ENCODE results near the gene ALCAM.

Gene ALCAM

GRCh38 chr3:105362021-105362665 lies 4.6 kb upstream of the ALCAM start:
- Histone ChIP-seq H3K36me3 (ENCODE audit: control insufficient read depth in 1 of 2, insufficient read depth in 2 of 2, low read length in 2 of 2) (no peaks in the 10 kb centered on the region), H2AFZ (ENCODE audit: insufficient read depth, low read length, poor library complexity) (no peak overlapping the region), H3K27ac (ENCODE audit: low read depth, low read length) (no peak overlapping the region), H3K18ac (ENCODE audit: low read length) (no peak overlapping the region), H3K4ac (ENCODE audit: low read depth, low read length) (no peak overlapping the region), H3K9ac (ENCODE audit: low read length) (no peak overlapping the region), H2BK12ac (ENCODE audit: low read length) (no peak overlapping the region), H4K8ac (ENCODE audit: low read depth, low read length) (no peak overlapping the region), H2BK120ac (ENCODE audit: insufficient read depth, low read length, poor library complexity) (no peak overlapping the region), H3K27me3 (ENCODE audit: insufficient read depth, low read length) (no peaks in the 10 kb centered on the region), H3K79me1 (ENCODE audit: low read length) (peaks cover 3% of the 10 kb centered on the region), H4K12ac (ENCODE audit: low read depth, low read length) (no peak overlapping the region), H3K79me2 (ENCODE audit: control insufficient read depth, insufficient read depth, low read length, poor library complexity) (peaks cover 2% of the 10 kb centered on the region), H2BK5ac (ENCODE audit: low read depth, low read length, poor library complexity) (no peak overlapping the region), H4K91ac (ENCODE audit: low read depth, low read length) (no peak overlapping the region), H3K4me1 (ENCODE audit: control insufficient read depth in 1 of 2, insufficient read depth in 2 of 2, low read length in 2 of 2) (peaks cover 0 to 5% of the 10 kb centered on the region in 2 experiments), H3K9me3 (ENCODE audit: insufficient read depth, low read depth, low read length) (peaks cover 1% of the 10 kb centered on the region), H3K14ac (ENCODE audit: low read length) (no peak overlapping the region), H2AK5ac (ENCODE audit: low read length) (no peak overlapping the region), H3K23ac (ENCODE audit: low read length) (no peak overlapping the region), H3K4me2 (ENCODE audit: low read length) (no peak overlapping the region), H3K4me3 (ENCODE audit: low read depth, low read length) (no peak overlapping the region)
- no CpG with 5 or more reads among the region's 1 CpG for WGBS (ENCODE audit: extremely low coverage, insufficient coverage, insufficient read length)
- DNase-seq = peak in 1 of 2 donors; percentile 47

GRCh38 chr3:105364128-105364527 lies 2.6 kb upstream of the ALCAM start:
- no peak for DNase-seq
- Histone ChIP-seq H3K9me3 (ENCODE audit: insufficient read depth, low read depth, low read length) (peaks cover 1% of the 10 kb centered on the region), H3K27me3 (ENCODE audit: insufficient read depth, low read length) (no peaks in the 10 kb centered on the region), H4K12ac (ENCODE audit: low read depth, low read length) (no peak overlapping the region), H3K79me2 (ENCODE audit: control insufficient read depth, insufficient read depth, low read length, poor library complexity) (peaks cover 7% of the 10 kb centered on the region), H4K8ac (ENCODE audit: low read depth, low read length) (no peak overlapping the region), H3K18ac (ENCODE audit: low read length) (no peak overlapping the region), H3K36me3 (ENCODE audit: control insufficient read depth in 1 of 2, insufficient read depth in 2 of 2, low read length in 2 of 2) (no peaks in the 10 kb centered on the region), H3K4me2 (ENCODE audit: low read length) (no peak overlapping the region), H2BK12ac (ENCODE audit: low read length) (no peak overlapping the region), H3K4me3 (ENCODE audit: low read depth, low read length) (no peak overlapping the region), H3K4me1 (ENCODE audit: control insufficient read depth in 1 of 2, insufficient read depth in 2 of 2, low read length in 2 of 2) (peaks cover 0 to 5% of the 10 kb centered on the region in 2 experiments), H2AFZ (ENCODE audit: insufficient read depth, low read length, poor library complexity) (no peak overlapping the region), H3K23ac (ENCODE audit: low read length) (no peak overlapping the region), H4K91ac (ENCODE audit: low read depth, low read length) (no peak overlapping the region), H3K4ac (ENCODE audit: low read depth, low read length) (no peak overlapping the region), H3K9ac (ENCODE audit: low read length) (no peak overlapping the region), H3K14ac (ENCODE audit: low read length) (no peak overlapping the region), H2BK120ac (ENCODE audit: insufficient read depth, low read length, poor library complexity) (no peak overlapping the region), H2AK5ac (ENCODE audit: low read length) (no peak overlapping the region), H3K27ac (ENCODE audit: low read depth, low read length) (no peak overlapping the region), H3K79me1 (ENCODE audit: low read length) (peaks cover 10% of the 10 kb centered on the region), H2BK5ac (ENCODE audit: low read depth, low read length, poor library complexity) (no peak overlapping the region)
- no CpG with 5 or more reads among the region's 4 CpGs for WGBS (ENCODE audit: extremely low coverage, insufficient coverage, insufficient read length)

- H2AK5ac ChIP-seq (ENCODE audit: low read length) = no peak overlapping the region
- no peak overlapping the region for H3K14ac ChIP-seq (ENCODE audit: low read length)
- H3K79me2 ChIP-seq (ENCODE audit: control insufficient read depth, insufficient read depth, low read length, poor library complexity) = peaks cover 10% of the 10 kb centered on the region
- no peak overlapping the region for H2BK12ac ChIP-seq (ENCODE audit: low read length)
- H3K4ac ChIP-seq (ENCODE audit: low read depth, low read length) = no peak overlapping the region
- no peak overlapping the region for H3K4me3 ChIP-seq (ENCODE audit: low read depth, low read length)
- H4K91ac ChIP-seq (ENCODE audit: low read depth, low read length) = no peak overlapping the region
- H3K9ac ChIP-seq (ENCODE audit: low read length) = no peak overlapping the region
- no peak overlapping the region for H2BK5ac ChIP-seq (ENCODE audit: low read depth, low read length, poor library complexity)
- DNase-seq = no peak
- WGBS (ENCODE audit: extremely low coverage, insufficient coverage, insufficient read length) = no CpG with 5 or more reads among the region's 5 CpGs
- H3K36me3 ChIP-seq (ENCODE audit: control insufficient read depth in 1 of 2, insufficient read depth in 2 of 2, low read length in 2 of 2) = no peaks in the 10 kb centered on the region
- H2BK120ac ChIP-seq (ENCODE audit: insufficient read depth, low read length, poor library complexity) = no peak overlapping the region
- no peaks in the 10 kb centered on the region for H3K9me3 ChIP-seq (ENCODE audit: insufficient read depth, low read depth, low read length)
- H3K4me1 ChIP-seq (ENCODE audit: control insufficient read depth in 1 of 2, insufficient read depth in 2 of 2, low read length in 2 of 2) = peaks cover 0 to 3% of the 10 kb centered on the region in 2 experiments
- no peak overlapping the region for H4K12ac ChIP-seq (ENCODE audit: low read depth, low read length)
- H2AFZ ChIP-seq (ENCODE audit: insufficient read depth, low read length, poor library complexity) = no peak overlapping the region
- H3K18ac ChIP-seq (ENCODE audit: low read length) = no peak overlapping the region
- peaks cover 12% of the 10 kb centered on the region for H3K79me1 ChIP-seq (ENCODE audit: low read length)
- no peaks in the 10 kb centered on the region for H3K27me3 ChIP-seq (ENCODE audit: insufficient read depth, low read length)
- H4K8ac ChIP-seq (ENCODE audit: low read depth, low read length) = no peak overlapping the region
- no peak overlapping the region for H3K4me2 ChIP-seq (ENCODE audit: low read length)
- H3K27ac ChIP-seq (ENCODE audit: low read depth, low read length) = no peak overlapping the region
- no peak overlapping the region for H3K23ac ChIP-seq (ENCODE audit: low read length)
Observed at GRCh38 chr3:105365081-105365390, 1.7 kb upstream of the ALCAM start.

- Histone ChIP-seq H3K36me3 (ENCODE audit: control insufficient read depth in 1 of 2, insufficient read depth in 2 of 2, low read length in 2 of 2) (no peaks in the 10 kb centered on the region), H3K4me3 (ENCODE audit: low read depth, low read length) (peak overlapping the region; percentile 77), H3K27me3 (ENCODE audit: insufficient read depth, low read length) (no peaks in the 10 kb centered on the region), H2AK5ac (ENCODE audit: low read length) (no peak overlapping the region), H3K4ac (ENCODE audit: low read depth, low read length) (no peak overlapping the region), H4K12ac (ENCODE audit: low read depth, low read length) (no peak overlapping the region), H3K79me1 (ENCODE audit: low read length) (peaks cover 12% of the 10 kb centered on the region), H2AFZ (ENCODE audit: insufficient read depth, low read length, poor library complexity) (peak overlapping the region; percentile 77), H2BK12ac (ENCODE audit: low read length) (peak overlapping the region; percentile 24), H2BK5ac (ENCODE audit: low read depth, low read length, poor library complexity) (peak overlapping the region; percentile 6), H3K4me1 (ENCODE audit: control insufficient read depth in 1 of 2, insufficient read depth in 2 of 2, low read length in 2 of 2) (peaks cover 0 to 3% of the 10 kb centered on the region in 2 experiments), H3K23ac (ENCODE audit: low read length) (no peak overlapping the region), H3K18ac (ENCODE audit: low read length) (no peak overlapping the region), H3K79me2 (ENCODE audit: control insufficient read depth, insufficient read depth, low read length, poor library complexity) (peaks cover 10% of the 10 kb centered on the region), H3K4me2 (ENCODE audit: low read length) (peak overlapping the region; percentile 93), H3K9me3 (ENCODE audit: insufficient read depth, low read depth, low read length) (no peaks in the 10 kb centered on the region), H4K91ac (ENCODE audit: low read depth, low read length) (no peak overlapping the region), H3K9ac (ENCODE audit: low read length) (peak overlapping the region; percentile 3), H3K27ac (ENCODE audit: low read depth, low read length) (peak overlapping the region; percentile 40), H3K14ac (ENCODE audit: low read length) (no peak overlapping the region), H2BK120ac (ENCODE audit: insufficient read depth, low read length, poor library complexity) (peak overlapping the region; percentile 20), H4K8ac (ENCODE audit: low read depth, low read length) (no peak overlapping the region)
- peak in 1 of 2 donors; percentile 66 for DNase-seq
- WGBS (ENCODE audit: extremely low coverage, insufficient coverage, insufficient read length) = no CpG with 5 or more reads among the region's 24 CpGs
Observed at GRCh38 chr3:105365391-105366325, 1.1 kb upstream of the ALCAM start.

Data from trophoblast cell (in vitro differentiated cells and primary cell).